GM12891 (cell line): ENCODE measurements around the gene MS4A10.

Experiments used
- PAX5 ChIP-seq: IDR thresholded peaks from 2 replicates; pipeline ENCODE4 v1.6.1; 2011; ENCODE audit warnings: low read length, moderate library complexity, mild to moderate bottlenecking; ENCODE audit not compliant: insufficient read depth, severe bottlenecking
- POLR2A ChIP-seq: IDR thresholded peaks from 2 replicates; pipeline ENCODE4 v1.6.1; 2011; ENCODE audit warnings: low read depth, low read length, control low read depth
- POLR2AphosphoS5 ChIP-seq: IDR thresholded peaks from 2 replicates; pipeline ENCODE4 v1.6.1; 2011; ENCODE audit warnings: low read depth, low read length, control low read depth
- SPI1 ChIP-seq: IDR thresholded peaks from 2 replicates; pipeline ENCODE4 v1.6.1; 2011; ENCODE audit warnings: low read depth, low read length, control low read depth
- TAF1 ChIP-seq: IDR thresholded peaks from 2 replicates; pipeline ENCODE4 v1.6.1; 2011; ENCODE audit warnings: low read depth, low read length, control low read depth

DNA sequence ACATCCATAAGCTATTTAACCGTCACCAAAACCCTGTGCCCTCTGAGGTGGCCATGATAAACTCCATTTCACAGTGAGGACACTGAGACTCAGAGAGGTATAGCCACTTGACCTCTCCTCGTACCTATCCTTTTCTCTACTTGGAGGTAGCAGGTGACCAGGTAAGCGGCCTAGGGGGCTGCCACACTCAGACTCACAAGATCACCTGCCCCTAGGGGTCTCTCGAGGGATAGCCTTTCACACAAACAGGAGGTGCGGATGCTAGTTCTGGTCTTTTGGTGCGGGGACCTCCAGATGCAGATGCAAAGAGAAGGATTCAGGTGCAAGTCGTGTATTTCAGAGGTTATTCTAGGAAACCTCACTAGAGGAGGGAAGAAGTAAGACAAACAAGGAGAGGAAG is 46.0 kb upstream of the MS4A10 start:
- TF ChIP-seq POLR2AphosphoS5 = no peak
- no peak for TF ChIP-seq POLR2A
- TF ChIP-seq SPI1 = no peak
- no peak for TF ChIP-seq TAF1
- no peak for TF ChIP-seq PAX5
